DLD1 (cell line): Measurements from ENCODE around the gene SSBP2.
"Not testable (repeated sequence)": the region's sequence is repeated elsewhere in the genome, so short reads cannot be mapped to it uniquely, and the experiment has no call there.

Source experiments
- in situ Hi-C: cut with HindIII; loops from 2 replicates; pipeline ENCODE4 v1.10.0; 2017; ENCODE audit warnings: low sequenced_read_pairs

SSBP2 gene

DNA sequence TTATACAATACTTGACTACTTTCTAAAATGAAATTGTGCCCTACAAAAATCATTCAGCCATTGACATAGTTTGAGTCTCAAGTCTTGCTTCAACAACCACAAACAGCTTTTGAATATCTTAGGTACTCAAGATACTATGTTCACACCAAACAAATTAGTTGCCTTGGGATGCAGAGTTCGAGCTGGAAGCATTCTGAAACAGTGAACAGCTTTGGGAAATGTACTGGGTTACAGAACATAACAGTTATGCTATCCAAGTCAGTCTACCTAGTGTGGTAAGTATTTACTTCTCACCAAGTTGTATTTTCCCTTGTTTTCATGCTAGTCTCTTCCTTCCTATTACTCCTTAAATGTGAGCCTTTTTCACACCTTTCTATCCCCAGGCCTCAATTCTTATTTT, 143.2 kb downstream of the SSBP2 start:
- in situ Hi-C loops, result no loop called here

DNA sequence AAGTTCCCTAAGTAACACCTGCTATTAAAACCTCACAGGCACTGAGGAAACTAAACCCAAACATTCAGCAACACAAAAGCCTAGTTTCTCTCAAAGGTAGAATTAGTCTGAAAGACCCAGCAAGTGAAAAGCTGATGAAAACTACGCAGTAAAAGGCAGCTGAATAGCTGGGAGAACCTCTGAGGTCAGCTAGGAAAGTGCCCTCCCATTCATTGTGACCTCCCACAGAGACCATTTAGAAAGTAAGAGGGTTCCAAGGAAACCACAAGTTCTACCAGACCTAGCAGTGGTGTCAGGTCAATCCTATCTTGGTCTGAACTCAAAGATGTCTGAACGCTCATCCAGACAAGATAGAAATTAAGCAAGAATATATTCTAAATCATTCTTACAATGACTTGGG, 144.7 kb downstream of the SSBP2 start:
- in situ Hi-C loops, result no loop called here

DNA sequence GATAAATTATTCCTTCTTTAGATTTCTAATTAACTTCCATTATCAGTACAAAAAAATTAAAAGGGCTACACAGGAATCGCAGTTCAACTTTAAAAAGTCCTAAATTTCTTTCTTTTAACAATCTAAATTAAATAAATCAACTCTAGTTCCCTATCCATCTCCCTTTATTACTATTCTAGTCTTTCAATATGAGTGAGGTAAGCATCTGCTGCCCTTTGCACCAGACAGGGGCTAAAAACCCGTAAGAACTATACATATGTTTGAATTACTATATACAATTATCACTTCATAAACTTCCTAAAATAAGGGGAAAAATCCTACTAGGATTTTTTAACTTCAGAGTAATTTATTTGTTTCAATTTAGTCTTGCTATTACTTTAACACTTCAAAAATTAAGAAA, 145.6 kb downstream of the SSBP2 start:
- in situ Hi-C loops, result no loop called here

DNA sequence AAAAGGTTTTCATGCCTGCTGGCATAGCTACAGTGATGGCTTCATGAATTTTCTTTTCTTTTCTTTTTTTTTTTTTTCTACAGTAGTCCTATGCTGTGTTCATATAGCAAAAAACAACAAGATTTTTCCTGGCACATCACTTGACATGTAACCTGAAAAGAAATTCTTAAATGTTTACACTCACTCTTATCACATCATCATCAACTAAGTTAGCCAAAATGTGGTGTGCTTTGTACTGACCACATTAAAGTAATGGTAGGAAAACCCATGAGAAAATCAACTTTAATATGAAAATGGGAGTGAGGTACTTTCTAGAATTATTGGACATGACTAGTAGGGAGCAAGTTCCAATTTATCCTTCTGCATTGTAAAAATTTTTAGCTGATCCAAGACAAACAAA, 146.7 kb downstream of the SSBP2 start:
- in situ Hi-C loops, result no loop called here

DNA sequence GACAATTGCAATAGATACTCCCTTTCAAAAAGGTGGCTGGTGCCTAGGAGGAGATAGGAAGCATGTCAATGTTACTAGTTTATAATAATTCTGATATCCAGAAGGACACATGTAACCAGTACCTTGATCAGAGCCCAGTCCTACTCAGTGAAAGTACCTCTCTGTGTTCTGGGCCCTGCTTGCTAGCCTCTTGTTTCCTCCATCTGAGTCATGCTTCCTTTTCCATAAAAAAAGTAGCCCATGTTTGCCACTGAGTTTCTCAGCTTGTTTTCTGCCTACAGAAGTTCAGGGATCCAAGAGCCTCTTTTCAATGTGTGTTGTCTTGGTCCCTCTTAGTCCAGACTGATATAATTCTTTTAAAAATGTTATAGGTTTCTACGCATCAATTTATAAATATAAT, 149.0 kb downstream of the SSBP2 start:
- in situ Hi-C loops, result no loop called here

DNA sequence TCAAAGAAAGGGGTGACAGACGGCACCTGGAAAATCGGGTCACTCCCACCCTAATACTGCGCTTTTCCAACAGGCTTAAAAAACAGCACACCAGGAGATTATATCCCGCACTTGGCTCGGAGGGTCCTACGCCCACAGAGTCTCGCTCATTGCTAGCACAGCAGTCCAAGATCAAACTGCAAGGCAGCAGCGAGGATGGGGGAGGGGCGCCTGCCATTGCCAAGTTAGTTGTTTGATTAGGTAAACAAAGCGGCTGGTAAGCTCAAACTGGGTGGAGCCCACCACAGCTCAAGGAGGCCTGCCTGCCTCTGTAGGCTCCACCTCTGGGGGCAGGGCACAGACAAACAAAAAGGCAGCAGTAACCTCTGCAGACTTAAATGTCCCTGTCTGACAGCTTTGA, 158.8 kb downstream of the SSBP2 start:
- in situ Hi-C loops, result not testable (repeated sequence)

DNA sequence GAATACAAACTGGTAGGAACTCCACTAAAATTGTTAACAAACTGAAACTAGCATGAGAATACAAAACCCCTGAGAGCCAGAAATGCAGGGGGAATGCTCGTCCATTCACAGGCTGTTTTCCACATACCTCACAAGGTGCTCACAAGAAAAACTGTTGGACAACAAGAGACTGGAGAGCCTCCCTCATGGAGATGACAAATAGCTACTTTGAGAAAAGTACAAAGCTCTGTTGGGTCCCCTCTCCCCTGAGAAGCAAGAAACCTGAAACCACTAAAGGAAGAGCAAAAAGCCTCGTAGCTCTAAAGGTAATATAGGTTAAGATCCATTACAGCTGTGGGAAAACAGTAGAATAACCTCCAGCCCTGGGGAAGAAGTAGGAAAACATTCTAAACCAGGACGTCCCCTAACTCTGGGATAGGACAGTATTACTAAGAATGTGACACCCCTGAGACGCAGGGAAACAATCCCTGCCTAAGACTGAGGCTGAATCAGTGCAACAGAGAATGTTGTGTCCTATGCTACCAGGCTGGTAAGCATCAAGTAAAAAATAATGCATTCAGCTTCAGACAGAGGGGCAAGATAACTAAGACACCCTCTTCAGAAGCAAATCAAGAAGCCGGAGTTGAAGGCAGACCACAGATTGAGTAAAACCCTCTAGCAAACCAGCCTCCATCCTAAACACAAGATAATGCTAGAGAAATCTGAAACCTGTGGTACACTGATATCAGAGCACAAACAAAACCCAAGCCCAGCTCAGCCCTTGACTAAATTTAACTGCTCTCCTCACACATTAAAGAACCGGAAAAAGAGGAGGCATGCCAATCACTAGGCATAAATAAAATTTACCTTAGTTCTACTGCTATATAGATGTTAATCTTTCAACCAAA, 160.2 kb downstream of the SSBP2 start:
- in situ Hi-C loops, result no loop called here

DNA sequence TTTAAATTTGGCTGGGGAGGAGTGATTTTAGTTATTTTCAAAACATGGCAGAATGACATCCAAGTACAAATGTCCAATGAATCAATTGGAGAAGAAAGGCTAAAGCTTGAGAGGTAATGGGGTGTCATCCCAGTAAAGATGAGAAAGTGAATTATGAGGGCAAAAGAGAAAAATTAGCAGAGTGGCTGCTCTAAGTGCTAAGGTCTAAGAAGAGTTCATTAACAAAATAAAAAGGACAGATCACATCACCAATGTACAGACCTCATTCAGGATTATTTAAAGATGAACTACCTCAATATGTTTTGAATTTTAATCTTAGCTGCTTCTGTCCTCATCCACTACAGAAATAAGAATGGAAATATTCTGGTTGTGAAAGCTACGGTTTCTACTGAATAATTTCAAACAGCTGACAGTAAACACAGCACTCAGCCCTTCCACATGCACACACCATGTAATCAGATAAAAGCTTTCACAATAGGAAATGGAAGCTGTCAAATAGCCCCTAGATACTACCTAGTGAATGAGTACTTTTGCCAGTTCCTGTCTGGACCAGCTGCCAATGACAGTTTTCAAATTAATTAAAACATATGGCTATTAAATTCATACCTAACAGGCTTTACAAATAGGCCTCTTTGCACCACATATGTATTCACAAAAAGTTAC, 171.5 kb downstream of the SSBP2 start:
- in situ Hi-C loops, result no loop called here

DNA sequence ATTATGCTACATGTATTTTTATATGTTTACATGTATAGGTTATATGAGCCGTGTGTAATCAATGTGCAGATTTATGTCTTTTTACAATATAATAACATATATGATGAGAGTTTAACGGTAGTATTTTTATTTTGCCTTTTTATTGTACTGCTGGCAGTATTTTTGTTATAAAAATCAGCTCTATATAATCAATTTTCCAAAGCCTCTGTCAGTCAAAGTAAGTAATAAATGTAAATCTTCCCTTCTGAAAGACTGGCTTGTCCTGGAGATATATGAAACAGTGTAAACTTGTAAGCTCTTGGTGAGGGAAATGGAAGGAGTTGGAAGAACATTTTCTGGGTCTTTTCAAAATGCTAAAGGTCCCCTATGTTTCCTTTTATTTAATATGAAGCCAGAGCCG, 173.8 kb downstream of the SSBP2 start:
- in situ Hi-C loops, result no loop called here

DNA sequence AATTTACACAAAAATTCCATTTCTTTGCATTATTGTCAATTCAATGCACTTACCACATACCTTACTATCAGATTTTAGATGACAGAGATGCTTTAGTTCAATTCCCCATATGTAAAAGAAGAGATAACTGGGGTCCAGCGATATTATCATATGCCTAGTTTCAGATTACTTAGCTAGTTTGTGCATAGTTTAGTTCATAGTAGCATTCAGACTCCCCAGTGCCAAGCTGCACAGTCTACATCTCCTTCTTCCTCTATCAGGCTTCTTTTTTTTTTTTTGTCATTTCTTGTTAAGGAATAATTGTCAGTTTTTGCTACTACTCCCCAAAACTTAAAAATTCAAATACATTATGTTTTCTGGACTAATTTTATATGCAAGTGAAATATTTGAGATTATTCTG, 175.0 kb downstream of the SSBP2 start:
- in situ Hi-C loops, result no loop called here

DNA sequence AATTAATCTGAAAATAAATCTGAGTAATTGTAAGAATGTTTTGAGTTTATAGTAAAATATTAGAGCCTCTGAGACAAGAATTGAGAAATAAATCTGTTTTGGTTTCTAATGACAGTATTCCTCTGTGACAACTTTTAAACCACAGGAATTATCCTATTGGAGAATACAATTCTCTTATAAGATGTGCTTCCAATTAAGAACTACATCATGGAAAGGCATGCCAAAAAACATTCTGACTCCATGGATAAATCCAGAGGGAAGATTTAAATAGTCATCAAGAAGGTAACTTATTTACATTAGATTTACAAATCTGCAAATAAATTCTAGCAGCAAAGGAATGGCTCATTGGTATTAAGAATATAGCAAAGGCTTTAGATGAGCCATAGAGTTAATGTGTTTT, 178.7 kb downstream of the SSBP2 start:
- in situ Hi-C loops, result no loop called here

DNA sequence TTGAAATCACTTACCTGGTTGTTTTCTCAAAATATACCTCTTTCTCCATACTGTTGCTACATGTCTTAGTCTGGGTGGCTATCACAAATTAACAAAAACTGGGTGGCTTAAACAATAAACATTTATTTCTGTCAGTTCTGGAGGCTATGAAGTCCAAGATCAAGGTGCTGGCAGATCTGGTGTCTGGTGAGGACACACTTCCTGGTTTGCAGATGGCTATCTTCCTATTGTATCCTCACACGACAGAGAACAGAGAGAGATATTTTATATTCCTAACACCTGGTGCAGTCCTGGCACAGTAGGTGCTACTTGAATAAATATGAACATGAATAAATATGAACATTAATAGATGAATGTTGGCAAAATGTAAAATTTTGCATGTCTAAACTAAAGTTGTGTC, 192.7 kb downstream of the SSBP2 start:
- in situ Hi-C loops, result no loop called here

DNA sequence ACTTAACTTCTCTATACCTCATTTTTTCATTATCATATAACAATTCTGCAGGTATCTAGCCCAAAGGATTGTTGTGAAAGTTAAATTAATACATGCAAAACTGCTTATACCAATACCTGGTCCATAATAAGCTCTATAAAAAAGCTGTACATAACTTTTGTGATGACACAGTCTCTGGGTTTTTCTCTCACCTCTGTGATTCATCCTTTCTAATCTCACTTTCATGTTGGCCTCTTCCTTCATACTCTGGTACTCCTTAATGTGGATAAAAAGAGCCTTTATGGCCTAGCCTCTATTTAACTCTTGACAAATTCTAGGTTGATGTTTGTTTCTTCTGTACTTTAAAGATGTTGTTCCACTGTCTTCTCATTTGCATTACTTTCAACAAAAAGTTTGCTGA, 194.1 kb downstream of the SSBP2 start:
- in situ Hi-C loops, result no loop called here

DNA sequence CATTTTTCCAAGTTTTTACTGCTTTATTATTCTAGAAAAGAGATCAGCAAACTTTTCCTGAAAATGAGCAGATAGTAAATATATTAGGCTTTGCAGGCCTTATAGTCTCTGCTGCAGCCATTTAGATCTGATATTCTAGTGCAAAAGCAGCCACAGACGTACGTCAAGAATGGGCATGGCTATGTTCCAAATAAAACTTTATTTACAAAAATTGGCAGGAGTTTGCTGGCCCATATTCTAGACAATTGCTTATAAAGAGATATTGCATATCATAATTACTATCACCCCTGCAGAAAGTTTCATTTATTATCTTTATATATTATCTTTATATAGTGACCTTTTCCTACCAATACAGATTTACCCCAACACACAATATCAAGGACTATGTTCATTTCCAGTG, 195.0 kb downstream of the SSBP2 start:
- in situ Hi-C loops, result no loop called here

DNA sequence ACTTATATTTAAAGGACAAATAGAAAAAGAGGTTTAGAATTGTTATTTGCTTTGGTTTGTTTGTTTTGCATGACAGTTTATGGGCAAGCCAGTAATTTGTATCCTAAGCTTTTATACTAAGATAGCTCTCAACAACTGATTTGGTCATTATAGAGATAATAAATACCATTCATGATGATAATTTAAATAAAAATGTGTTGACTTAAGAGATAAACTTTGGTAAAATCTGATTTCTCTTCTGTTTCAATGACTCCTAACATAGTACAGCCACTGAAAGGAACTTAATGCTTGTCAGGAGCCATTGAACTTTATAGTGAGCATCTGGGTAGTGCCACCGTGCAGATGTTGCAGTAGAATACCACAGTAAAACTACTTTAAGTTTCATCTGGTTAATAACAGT, 196.2 kb downstream of the SSBP2 start:
- in situ Hi-C loops, result no loop called here

DNA sequence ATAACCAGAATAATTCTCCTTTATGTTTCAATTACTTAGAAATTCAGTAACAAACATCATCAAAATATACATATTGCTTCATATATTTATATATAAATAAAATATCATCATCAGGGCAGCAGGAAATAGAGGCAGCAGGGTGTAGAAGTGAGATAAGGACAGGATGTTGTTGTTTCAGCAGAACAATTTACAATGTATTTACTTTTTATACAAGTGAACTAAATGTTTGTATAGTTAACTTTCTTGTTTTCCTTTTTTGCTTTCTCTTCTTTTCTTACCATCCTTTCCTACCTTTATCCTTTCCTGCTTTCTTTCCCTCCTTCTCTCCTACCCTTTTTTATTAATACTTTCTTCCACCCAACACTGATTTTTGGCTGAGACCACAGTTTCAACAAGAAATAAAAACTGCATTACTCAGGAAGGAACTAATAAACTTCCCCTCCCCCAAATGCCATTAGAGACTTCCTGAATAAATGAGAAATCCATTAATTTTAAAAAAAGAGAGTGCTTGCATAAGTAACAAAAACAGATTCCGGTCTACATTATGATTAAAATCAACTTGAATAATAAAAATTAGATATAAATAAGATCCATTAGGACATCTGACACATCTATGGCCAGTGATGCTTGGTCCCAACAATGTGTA, 197.2 kb downstream of the SSBP2 start:
- in situ Hi-C loops, result no loop called here

DNA sequence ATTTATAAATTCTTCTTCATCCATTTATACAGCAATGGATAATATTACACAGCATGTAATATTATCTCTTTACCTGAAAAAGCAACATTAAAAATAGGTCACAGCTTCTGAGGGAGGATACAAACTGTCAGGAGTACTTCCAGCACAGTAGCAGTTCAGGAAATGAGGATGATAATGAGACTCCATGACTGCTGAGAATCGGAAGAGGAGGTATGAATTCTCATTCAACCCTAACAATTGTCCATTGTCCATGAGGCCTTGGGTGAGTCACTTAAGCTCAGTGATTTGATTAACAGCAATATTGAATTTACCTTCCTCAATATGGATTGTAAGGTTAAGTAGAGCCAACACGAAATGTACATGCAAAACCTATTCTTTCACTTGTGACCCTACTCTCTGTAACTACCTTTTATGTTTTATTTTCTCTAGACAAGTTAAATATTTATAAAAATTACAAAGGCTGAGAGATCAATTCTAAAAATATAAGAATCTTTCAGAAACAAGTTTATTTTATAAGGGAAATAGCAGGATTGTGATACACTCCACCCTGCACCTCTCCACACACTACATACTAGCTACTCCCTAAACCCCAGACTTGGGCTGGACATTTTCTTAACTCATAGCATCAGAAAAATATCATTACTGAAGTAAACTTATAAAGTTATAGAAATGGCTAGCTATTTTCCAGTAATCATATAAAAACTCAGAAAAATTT, 197.9 kb downstream of the SSBP2 start:
- in situ Hi-C loops, result no loop called here

DNA sequence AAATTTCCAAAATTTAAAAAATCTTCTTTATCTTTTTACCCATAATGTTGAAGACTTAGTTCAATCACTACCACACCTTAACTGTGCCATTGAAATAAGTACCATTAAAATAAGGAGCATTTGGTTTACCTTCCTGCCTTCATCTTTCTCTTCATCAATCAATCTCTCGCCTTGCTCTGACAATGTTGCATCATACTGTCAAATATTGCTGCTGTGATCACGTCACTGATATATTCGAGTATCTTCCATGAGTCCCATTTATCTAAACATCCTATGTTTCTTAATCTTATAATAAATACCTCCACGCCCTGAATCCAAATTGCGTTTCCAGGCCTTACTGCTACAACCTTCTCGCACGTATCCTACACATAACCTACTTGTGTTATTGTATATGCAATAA, 201.8 kb downstream of the SSBP2 start:
- in situ Hi-C loops, result no loop called here

DNA sequence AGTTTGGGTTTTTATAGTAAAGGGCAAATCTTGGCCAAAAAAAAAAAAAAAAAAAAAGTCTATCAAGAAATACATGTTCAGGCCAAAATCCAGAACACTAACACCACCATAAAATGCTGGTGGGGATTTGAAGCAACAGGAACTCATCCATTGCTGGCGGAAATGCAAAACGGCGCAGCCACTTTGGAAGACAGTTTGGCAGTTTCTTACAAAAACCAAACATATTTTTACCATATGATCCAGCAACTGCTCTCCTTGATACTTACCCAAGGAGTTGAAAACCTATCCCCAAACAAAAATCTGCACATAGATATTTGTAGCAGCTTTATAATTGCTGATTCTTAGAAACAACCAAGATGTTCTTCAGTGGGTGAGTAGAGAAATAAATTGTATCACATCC, 203.9 kb downstream of the SSBP2 start:
- in situ Hi-C loops, result no loop called here

DNA sequence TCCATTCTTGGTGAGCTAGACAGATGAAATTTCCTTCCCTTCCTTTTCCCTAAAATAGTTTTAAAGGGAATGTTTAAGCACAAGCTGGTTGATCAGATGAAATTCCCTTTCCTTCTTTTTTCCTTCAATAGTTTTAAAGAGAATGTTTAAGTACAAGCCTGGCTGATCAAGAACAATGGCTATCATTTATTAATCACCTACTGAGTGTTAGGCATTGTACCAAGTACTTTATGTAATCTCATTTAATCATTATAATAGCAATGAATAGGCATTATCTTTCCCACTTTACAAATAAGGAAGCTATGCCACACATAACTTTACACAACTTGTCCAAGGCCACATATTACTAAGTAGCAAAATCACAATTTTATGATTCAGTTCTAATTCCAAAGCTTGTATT, 205.0 kb downstream of the SSBP2 start:
- in situ Hi-C loops, result no loop called here

DNA sequence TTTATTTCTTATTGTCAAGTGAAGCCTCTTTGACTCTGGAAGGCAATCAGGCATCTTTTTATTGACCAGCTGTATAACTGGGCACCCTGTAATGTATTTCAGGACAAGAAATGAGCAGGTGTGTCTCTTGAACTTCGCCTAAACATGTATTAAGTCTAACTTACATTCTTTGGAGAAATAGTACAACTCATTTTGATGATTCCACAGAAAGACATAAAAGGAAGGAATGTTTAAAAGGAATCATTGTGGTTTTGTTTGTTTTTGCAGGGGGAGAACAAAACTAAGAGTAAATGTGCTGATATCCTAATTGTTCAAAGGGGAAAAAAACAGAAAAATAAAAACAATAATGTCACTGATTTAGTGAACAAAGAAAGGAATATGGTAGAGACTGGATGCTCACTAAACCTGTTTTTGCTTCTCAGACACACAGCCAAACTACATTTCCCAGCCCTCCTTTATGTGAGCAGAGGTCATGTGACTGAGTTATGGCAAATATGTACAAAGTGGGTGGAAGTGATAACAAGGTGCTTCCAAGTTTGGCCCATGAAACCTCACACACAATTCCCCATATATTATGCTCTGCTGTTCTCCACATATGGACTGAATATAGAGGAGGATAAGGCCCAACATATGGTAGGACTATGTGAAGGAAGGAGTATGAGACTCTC, 206.4 kb downstream of the SSBP2 start:
- in situ Hi-C loops, result no loop called here
